Stimulated activated CD4-positive, alpha-beta T cell treated with anti-CD3 and anti-CD28 coated beads, Interleukin-4, amount 100 ng/mL, for 4 hours (primary cell): ENCODE measurements around the gene KRTAP4-5.
"Not testable (repeated sequence)": the region's sequence is repeated elsewhere in the genome, so short reads cannot be mapped to it uniquely, and the experiment has no call there.

ENCODE experiments used
- DNase-seq, 2 experiments: peaks; one replicate each; pipeline ENCODE4 v3.0.0-alpha.2; 2020

Gene KRTAP4-5

DNA sequence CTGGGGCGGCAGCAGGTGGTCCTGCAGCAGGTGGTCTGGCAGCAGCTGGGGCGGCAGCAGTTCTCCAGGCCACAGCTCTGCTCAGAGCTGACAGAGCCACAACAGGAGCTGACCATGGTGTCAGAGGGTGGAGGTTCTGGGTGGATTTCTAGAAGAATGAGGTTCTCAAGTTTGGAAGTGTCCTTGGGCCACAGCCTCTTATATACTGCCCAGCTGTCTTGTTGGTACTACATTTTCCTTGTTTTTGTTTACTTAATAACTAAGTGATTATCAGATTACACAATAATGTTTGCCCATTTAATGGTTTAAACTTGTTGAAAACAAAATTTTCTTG lies at the start of gene KRTAP4-5:
Gene KRTAP4-5 (minus strand): TSS at position 174 of the 334 bp plus-strand sequence. CDS start 58 bp downstream, at position 116.
- no peak for DNase-seq

DNA sequence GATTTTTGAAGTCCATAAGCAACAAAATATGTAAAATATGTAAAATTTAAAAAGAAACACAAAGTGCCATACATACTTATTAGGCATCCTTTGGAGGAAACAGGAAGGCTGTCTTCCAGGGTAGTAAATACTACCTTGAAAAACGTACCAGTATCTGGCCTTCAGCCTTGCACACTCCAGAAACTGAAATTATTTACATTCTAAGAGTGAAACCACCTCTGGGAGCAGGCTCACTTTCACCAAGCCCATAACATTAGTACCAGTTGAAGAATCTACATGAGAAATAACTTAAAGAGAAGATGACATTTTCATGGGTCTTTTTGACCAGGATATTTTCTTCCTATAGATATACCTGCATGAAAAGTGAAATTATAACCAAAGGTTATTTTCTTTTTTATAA lies 46.4 kb upstream of the KRTAP4-5 start:
- no peak for DNase-seq

DNA sequence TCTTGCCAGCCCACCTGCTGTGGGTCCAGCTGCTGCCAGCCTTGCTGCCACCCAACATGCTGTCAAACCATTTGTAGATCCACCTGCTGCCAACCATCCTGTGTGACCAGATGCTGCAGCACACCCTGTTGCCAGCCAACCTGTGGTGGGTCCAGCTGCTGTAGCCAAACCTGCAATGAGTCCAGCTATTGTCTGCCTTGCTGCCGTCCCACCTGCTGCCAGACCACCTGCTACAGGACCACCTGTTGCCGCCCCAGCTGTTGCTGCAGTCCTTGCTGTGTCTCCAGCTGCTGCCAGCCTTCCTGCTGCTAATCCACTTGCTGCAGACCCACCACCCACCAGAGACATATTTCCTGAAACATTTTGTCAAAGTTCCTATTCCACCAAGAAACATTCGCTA lies 40.7 kb upstream of the KRTAP4-5 start:
- no peak for DNase-seq

DNA sequence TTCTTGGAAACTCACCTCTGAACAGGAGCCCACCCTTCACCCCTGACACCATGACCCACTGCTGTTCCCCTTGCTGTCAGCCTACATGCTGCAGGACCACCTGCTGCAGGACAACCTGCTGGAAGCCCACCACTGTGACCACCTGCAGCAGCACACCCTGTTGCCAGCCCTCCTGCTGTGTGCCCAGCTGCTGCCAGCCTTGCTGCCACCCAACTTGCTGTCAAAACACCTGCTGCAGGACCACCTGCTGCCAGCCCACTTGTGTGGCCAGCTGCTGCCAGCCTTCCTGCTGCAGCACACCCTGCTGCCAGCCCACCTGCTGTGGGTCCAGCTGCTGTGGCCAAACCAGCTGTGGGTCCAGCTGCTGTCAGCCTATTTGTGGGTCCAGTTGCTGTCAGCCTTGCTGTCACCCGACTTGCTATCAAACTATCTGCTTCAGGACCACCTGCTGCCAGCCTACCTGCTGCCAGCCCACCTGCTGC lies 40.3 kb upstream of the KRTAP4-5 start, which contains the start of gene KRTAP9-1:
Gene KRTAP9-1 (plus strand): TSS at position 51 of the 482 bp plus-strand sequence. CDS start 0 bp downstream, at position 51.
- DNase-seq = not testable (repeated sequence)

DNA sequence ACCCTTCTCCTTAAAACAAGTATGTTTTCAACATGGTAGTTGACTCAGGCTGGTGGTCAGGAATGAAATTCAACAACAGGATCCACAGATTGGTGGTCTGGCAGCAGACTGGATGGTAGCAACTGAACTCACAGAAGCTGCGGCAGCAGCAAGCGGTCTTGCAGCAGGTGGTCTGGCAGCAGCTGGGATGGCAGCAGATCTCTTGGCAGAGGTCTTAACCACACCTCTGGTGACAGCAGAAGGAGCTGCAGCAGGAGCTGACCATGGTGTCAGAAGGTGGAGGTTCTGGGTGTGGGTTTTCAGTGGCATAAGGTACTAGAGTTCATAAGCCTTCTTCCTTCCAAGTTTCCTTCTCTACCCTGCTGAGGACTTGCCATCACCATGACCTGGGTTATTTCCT lies 37.2 kb upstream of the KRTAP4-5 start:
- no peak for DNase-seq

DNA sequence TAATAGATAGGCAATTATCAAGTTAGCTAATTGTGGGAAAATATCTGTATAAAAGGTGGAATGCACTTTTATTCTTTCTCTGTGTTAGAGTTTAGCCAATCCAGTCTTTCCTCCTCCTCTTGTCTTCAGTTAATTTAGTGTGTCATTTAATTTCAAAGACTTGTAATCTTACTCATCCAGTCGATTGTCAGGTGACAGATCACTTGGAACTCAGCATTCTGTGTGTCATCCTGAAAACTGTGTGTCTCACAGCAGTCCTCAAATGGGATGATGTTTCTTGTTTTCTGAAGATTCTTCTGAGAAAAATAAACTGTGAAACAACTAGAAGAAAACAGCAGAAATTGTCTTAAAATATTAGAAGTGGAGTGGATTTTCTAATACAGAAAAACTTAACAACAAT lies 35.4 kb upstream of the KRTAP4-5 start:
- no peak for DNase-seq

DNA sequence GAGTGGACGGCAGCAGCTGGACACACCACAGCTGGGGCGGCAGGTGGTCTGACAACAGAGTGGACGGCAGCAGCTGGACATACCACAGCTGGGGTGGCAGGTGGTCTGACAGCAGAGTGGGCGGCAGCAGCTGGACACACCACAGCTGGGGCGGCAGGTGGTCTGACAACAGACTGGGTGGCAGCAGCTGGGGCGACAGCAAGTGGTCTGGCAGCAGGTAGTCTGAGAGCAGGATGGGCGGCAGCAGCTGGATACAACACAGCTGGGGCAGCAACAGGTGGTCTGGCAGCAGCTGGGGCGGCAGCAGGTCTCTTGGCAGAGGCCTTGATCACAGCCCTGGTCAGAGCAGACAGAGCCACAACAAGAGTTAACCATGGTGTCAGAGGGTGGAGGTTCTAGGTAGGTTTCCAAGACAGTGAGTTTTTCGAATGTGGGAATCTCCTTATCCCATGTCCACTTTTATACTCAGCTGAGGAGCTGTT lies 34.9 kb upstream of the KRTAP4-5 start, which contains the start of gene KRTAP4-1:
Gene KRTAP4-1 (minus strand): TSS at position 432 of the 482 bp plus-strand sequence. CDS start 57 bp downstream, at position 375.
- DNase-seq = no peak

DNA sequence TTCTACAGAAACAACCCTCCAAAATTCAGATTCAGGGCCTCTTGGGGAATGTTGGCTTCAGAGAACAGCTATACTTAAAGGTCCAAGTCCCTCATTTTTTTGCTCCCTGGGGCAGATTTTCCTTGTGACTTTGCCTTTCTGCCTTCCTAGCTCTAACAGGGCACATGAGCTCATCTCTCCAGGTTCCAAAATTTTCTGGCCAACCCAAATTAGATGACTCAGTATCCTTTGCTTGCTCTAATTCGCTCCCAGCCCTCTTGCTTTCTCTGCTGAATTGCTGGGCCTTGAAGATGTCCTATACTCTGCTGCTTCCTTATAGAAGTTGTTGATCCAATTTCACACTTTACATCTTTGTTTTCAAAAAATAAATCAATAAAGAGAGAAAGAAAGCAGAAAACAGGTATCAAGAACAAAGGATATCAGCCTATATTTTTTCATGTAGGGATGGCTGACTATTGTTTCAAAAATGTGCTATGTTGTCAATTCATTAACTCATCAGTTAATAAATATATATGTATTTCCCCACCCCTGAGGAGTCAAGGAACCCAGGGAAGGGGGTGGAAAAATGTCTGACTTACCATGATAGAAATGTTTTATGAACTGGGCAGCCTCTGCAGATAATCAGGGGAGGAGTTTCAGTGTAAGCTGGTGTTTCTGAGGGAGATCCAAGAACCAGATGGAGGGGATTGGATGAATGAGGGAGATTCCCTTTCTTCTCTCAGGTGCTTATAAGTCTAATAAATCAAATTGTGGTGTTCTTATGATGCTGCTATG lies 29.4 kb upstream of the KRTAP4-5 start:
- no peak for DNase-seq

DNA sequence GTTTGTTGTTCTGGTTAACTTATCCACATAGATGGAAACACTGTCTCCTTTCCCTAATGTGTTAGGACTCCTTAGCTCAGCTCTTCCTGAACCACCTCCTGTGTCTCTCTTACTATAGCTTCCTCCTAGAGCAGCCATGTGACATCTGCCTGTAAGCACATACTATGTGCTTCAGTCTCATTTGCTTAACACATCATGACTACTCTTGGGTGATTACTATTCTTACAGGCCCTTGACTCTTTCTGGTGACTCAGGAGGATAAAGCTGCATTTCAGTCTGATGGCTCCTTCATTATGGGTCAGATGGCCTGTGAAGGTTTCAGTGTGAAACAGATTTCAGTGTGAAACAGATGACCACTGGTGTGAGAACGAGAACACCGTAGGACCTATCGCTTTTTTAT lies 28.7 kb upstream of the KRTAP4-5 start:
- no peak for DNase-seq

DNA sequence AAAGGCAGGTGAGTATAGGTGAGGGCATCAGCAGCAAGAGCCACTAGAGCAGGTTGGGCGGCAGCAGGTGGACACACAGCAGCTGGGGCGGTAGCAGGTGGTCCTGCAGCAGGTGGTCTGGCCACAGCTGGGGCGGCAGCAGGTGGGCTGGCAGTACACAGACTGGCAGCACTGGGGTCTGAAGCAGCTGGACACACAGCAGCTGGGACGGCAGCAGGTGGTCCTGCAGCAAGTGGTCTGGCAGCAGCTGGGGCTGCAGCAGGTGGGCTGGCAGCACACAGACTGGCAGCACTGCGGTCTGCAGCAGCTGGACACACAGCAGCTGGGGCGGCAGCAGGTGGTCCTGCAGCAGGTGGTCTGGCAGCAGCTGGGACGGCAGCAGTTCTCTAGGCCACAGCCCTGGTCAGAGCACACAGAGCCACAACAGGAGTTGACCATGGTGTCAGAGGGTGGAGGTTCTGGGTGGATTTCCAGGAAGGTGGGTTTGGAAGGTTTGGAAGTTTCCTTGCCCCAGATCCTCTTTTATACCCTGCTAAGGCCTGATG lies 28.2 kb upstream of the KRTAP4-5 start, which contains the start of gene KRTAP4-2:
Gene KRTAP4-2 (minus strand): TSS at position 495 of the 545 bp plus-strand sequence. CDS start 57 bp downstream, at position 438.
- DNase-seq = no peak

DNA sequence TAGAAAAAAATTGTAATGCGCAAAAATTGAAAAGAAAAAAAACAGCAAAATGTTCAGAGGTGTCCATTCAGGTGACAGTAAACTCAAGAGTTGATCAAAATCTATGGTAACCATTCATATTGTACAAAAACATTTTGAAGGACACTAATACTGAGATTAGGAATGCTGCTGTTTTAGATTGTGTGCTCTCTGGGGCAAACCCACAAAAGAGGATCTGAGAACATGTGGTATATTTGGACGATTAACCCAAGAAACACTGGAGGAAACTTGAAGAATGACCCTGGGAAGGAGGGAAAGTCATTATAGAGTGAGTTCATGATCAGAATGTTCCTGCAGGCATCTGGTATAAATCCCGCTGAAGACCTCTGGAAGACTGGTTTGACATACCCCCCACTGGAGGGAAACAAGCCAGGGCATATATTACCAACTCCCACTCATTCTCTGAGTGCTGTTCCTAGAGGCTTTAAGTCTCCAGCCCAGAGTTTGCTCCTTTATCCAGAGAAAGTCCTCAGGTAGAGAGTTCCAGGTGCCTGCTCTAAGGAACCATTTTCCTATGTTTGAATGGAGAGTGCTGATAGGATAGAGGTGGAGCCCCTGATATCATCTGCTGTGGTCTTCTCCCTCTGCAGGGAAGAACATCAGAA lies 27.2 kb upstream of the KRTAP4-5 start:
- no peak for DNase-seq

DNA sequence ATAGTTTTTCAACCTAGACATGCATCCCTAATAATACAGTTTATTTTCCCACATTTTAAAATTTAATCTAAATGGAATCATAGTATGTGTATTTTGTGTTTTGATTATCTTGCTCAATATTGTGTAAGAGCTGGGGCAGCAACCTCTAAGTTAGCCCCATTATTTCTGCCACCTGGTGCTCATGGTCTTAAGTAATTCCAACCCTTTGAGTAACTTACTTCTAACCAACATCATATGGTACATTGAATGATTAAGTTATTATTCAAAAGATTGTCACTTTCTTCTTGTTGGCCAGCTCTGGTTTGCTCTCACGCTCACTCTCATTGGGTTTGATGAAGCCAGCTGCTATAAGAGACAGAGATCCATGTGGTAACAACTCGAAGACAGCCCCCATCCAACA lies 22.3 kb upstream of the KRTAP4-5 start:
- no peak for DNase-seq

DNA sequence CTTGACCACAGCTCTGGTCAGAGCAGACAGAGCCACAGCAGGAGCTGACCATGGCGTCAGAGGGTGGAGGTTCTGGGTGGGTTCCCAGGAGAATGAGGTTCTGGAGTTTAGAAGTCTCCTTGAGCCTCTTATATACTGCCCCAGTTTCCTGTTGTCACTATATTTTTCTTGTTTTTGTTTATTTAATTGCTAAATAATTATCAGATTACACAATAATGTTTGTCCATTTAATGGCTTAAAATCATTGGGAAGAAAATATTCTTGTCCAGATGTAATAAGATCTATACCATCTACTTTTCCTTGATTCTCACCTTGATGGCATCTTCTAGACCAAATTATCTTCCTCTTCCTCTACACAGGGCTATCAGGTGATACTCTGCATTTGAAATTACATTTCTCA lies 18.5 kb upstream of the KRTAP4-5 start, which contains the start of gene KRTAP4-3:
Gene KRTAP4-3 (minus strand): TSS at position 101 of the 400 bp plus-strand sequence. CDS start 49 bp downstream, at position 52.
- DNase-seq = no peak

DNA sequence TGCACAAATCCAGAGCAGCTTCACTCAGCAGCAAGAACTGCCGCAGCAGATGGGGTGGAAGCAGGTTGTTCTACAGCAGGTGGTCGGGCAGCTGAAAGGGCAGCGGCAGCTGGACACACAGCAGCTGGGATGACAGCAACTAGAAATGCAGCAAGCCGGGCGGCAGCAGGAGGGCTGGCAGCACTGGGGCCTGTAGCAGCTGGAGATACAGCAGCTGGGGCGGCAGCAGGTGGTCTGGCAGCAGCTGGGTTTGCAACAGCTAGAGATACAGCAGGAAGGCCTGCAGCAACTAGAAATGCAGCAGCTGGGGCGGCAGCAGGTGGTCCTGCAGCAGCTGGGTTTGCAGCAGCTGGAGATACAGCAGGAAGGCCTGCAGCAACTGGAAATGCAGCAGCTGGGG lies 17.9 kb upstream of the KRTAP4-5 start:
- no peak for DNase-seq

DNA sequence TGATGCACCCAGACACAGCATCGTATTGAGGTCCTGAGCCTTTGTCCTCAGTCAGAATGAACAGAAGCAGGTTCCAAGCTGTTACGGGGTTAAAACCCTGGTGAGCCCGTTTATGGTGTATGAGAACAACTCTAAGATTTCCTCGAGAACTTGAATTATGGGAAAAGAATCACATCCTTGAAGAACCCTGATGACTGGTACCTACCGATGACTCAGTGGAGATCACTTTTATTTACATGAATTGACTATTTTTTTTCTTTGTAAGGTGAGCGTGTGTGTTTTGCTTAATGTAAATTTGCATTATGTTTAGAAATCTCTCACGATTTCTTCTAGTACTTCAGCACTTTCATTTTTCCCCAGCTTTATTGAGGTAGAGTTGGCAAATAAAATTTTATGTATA lies 14.2 kb upstream of the KRTAP4-5 start:
- no peak for DNase-seq

DNA sequence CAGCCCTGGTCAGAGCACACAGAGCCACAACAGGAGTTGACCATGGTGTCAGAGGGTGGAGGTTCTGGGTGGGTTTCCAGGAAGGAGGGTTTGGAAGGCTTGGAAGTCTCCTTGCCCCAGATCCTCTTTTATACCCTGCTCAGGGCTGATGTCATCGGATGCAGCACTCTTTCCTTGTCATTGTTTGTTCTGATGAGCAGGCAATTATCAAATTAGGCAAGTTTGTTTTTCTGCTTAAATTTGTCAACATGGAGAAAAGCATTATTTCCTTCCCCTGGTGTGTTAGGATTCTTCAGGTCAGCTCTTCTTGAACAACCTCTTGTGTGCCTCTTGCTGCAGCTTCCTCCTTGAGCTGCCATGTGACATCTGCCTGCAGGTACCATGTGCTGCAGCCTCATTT lies 11.0 kb upstream of the KRTAP4-5 start, which contains the start of gene KRTAP4-4:
Gene KRTAP4-4 (minus strand): TSS at position 101 of the 400 bp plus-strand sequence. CDS start 57 bp downstream, at position 44.
- DNase-seq = no peak

DNA sequence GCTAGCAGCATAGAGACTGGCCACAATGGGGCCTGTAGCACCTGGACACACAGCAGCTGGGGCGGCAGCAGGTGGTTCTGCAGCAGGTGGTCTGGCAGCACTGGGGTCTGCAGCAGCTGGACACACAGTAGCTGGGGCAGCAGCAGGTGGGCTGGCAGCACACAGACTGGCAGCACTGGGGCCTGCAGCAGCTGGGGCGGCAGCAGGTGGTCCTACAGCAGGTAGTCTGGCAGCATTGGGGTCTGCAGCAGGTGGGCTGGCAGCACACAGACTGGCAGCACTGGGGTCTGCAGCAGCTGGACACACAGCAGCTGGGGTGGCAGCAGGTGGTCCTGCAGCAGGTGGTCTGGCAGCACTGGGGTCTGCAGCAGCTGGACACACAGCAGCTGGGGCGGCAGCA lies 10.6 kb upstream of the KRTAP4-5 start:
- DNase-seq = not testable (repeated sequence)

DNA sequence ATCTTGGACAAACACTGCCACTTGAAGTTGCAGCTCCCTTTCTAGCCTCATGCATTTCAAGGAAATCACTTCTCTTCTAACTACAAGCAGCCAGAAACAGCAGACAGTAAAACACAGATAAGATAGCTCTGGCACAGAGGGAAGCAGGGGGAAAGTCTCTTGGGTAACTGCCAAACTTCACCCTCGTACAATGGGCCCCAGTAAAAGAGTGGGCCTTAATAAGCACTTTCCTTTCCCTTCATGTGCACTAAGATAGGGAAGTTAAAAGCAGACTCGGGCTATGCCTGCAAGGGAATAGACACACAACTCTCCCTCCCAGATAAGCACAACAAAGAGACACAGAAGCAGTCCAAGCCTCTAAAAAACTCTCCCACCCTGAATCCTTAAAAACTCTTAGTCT lies 4.2 kb upstream of the KRTAP4-5 start:
- no peak for DNase-seq

DNA sequence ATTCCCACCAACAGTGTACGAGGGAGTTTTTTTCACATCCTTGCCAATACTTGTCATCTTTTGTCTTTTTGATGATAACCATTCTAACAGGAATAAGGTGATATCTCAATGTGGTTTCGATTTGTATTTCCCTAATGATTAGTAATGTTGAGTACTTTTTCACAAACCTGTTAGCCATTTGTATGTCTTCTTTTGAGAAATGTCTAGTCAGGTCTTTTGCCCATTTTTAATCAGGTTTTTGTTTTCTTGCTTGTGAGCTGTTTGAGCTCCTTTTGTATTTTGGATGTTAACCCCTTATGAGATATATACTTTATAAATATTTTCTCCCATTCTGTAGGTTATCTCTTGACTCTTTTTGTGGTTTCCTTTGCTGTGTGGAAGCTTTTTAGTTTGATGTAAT lies 1.9 kb upstream of the KRTAP4-5 start:
- DNase-seq = no peak

DNA sequence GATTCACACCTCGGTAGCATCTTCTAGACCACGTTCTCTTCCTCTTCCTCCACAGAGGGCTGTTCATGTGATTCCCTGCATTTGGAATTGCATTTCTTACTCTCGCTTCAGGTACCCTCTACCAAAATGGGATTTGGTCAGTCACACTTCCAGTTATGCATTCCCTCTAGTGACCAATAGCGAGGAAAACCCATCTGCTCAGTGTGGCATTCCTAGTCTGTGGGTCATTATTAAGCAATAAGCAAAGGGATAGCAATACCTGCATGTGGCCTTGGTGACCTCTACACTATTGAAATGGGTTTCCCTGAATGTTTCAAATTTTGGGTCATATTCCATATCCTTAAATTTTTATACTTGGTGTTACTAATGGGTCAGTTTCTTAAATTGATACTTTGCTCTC lies 401 bp upstream of the KRTAP4-5 start:
- DNase-seq = no peak

DNA sequence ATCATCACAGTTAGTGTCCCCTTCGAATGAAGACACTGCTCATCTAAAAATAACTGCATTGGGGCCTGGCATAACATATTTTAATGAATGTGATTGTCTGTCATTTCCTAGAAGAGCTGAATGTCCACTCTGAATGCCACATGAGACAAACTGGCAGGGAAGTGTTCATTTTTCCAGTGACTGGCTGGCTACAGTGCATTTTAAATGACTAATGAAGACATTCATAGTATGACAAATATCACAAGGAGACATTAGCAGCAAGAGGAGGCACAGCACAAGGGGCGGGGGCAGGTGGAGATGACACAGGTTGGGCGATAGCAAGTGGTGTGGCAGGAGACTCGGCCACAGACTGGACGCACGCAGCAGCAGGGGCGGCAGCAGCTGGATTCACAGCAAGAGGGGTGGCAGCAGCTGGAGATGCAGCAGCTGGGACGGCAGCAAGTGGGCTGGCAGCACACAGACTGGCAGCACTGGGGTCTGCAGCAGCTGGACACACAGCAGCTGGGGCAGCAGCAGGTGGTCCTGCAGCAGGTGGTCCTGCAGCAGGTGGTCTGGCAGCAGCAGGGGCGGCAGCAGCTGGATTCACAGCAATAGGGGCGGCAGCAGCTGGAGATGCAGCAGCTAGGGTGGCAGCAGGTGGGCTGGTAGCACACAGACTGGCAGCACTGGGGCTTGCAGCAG lies 514 bp downstream of the KRTAP4-5 start:
- DNase-seq = not testable (repeated sequence)

DNA sequence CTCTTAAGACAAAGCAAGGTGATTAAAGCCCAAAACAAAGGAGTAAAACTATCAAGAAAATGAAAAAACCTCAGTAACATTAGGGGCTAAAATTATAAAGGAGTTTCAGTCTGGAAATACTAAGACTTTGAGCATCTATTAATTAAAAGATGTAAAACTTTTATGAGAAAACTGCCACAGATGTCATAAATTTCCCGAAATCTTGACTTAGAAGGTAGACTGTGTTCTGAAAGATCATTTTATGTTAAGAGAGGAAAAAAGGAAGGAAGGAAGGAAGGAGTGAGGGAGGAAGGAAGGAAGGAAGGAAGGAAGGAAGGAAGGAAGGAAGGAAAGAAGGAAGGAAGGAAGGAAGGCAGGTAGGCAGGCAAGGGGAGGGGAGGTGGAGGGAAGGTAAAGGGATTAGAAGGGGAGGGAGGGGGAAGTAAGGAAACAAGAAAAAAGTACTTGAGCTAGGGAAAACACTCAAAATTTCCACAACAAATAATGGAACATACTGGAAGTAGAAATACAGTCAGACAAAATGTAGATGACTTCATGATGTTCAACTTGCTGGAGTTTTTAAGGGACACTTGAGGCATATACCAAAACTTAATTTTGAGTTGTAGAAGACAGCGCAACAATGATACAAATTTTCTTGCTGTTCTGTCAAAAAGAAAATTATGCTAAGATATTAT lies 2.0 kb downstream of the KRTAP4-5 start:
- no peak for DNase-seq
